Fibroblast of the aortic adventitia (primary cell): Measurements from ENCODE around the gene HDAC10. TPM values are rescaled to one million over a fixed set of nuclear protein-coding genes. Genes with fewer than 3 reads are reported as not detected.

Experiments
- DNase-seq: peaks from one replicate; pipeline ENCODE4 v3.0.0-alpha.2; 2010; ENCODE audit warnings: low read depth
- H3K4me3 ChIP-seq: 2 replicates; pipeline ENCODE4 v1.5.1; 2011; ENCODE audit warnings: low read depth, mild to moderate bottlenecking, control low read depth, low read length, moderate library complexity
- total RNA-seq: library from RNA; depleted of rRNA; stranded (reverse); fragments of >200 nt; gene quantifications from 2 replicates; pipeline ENCODE4 v1.2.3, GENCODE V29; 2012; ENCODE audit warnings: low replicate concordance
- TF ChIP-seq, protein P1 (sequence below): IDR thresholded peaks from 2 replicates; pipeline ENCODE4 v1.5.1; 2011; ENCODE audit warnings: mild to moderate bottlenecking, low read length, control low read depth, inconsistent platforms; ENCODE audit not compliant: insufficient read depth

Gene HDAC10
- total RNA-seq, 1 donor = 15.4 TPM

DNA sequence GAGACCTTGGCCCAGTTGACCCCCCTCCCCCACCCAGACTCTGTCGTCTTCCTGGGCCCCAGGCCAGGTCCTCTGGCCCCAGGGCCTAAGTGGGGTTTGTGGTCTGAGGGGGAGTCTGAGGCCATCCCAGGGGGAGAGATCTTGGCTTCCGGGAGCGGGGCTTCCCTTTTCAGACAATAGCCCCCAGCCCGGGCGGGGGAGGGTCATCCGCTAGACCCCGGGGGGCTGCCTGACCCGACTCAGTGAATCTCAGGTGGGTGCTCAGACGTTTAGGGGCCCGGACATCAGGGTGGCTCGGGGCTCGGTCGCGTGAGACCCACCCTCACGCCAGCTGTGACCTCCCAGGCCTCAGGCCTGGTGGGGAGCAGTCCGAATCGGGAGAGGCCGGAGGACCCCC lies 18.5 kb upstream of the HDAC10 start:
- H3K4me3 ChIP-seq = peak overlapping the region; percentile 64
- no peak for DNase-seq
- TF ChIP-seq, protein P1, sequence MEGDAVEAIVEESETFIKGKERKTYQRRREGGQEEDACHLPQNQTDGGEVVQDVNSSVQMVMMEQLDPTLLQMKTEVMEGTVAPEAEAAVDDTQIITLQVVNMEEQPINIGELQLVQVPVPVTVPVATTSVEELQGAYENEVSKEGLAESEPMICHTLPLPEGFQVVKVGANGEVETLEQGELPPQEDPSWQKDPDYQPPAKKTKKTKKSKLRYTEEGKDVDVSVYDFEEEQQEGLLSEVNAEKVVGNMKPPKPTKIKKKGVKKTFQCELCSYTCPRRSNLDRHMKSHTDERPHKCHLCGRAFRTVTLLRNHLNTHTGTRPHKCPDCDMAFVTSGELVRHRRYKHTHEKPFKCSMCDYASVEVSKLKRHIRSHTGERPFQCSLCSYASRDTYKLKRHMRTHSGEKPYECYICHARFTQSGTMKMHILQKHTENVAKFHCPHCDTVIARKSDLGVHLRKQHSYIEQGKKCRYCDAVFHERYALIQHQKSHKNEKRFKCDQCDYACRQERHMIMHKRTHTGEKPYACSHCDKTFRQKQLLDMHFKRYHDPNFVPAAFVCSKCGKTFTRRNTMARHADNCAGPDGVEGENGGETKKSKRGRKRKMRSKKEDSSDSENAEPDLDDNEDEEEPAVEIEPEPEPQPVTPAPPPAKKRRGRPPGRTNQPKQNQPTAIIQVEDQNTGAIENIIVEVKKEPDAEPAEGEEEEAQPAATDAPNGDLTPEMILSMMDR = no peak

DNA sequence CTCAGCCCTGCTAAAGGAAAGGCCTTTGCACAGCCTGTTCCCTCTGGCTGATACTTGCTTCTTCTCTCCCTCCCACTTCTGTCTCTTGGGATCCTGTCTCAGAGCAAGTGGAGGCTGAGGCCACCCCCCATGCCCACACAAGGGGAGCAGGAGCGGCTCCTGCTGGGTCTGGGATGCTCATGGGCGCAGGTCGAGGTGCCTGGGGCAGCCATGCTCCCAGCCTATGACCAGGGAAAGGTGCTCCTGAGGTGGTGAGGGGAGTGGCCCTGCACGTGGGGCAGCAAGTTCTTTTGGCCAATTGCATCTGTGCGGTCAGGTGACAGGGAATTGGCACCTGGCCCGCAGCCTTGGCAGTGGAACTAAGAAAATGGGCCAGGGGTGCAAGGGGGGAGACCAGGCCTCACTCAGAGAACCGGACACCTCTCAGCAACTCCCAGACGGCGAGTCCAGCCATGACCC lies 17.6 kb upstream of the HDAC10 start:
- TF ChIP-seq, protein P1 = no peak
- no peak overlapping the region for H3K4me3 ChIP-seq
- DNase-seq = no peak

DNA sequence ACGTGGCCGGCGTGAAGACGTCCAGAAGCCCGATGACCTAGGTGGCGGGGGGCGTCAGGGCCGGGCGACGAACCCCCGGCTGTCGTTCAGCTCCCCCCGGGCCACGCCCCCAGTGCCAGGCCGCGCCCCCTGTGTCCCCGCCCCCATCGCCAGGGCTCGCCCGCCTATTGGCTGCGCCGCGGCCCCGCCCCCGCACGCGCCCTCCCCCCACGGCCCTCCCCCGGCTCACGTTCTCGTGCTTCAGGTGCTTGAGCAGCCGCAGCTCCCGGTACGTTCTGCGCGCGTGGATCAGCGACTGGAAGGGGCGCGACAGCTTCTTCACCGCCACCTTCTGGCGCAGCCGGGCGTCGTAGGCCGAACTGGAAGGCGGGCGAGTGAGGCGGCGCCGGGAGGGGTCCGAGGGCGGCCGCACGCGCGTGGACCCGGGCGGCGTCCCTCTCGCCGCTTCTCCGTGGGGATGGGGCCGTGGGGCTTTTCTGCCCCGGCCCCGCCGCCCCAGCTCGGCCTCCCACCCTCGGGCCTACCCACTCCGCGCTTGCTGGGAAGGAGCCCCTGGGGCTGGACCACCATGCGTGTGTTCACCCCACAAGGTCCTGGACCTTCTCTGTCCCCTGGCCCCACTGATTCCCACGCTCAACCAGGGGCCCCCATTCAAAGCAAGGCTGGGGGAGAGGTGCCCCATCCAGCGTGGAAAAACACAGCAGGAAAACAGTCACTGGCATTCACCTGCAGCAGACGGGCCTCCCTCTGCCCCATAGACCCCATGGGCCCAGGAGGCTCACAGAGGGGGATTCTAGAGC lies 16.7 kb upstream of the HDAC10 start:
- DNase-seq = peak; percentile 43
- peak overlapping the region; percentile 62 for H3K4me3 ChIP-seq

DNA sequence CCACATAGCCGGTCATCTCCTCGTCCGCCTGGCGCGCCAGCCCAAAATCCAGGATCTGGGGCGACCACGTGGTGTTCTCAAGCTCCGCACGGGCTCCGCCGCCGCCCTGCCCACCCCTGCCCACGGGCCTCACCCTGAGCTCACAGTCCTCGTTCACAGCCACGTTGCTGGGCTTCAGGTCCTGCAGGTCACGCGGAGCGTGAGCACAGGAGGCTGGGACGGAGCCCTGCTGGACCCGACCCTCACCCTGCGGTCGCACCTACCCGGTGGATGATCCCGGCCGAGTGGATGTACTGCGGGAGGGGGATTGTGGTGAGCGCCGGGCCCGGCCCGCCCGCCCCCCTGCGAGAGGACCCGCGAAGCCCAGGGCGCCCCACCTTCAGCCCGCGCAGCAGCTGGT lies 15.9 kb upstream of the HDAC10 start:
- TF ChIP-seq, protein P1 = no peak
- no peak for DNase-seq
- H3K4me3 ChIP-seq = peak overlapping the region; percentile 47

More for the DNA sequence above, 16.7 kb upstream of the HDAC10 start:
- TF ChIP-seq, protein P1 = peak; percentile 18

DNA sequence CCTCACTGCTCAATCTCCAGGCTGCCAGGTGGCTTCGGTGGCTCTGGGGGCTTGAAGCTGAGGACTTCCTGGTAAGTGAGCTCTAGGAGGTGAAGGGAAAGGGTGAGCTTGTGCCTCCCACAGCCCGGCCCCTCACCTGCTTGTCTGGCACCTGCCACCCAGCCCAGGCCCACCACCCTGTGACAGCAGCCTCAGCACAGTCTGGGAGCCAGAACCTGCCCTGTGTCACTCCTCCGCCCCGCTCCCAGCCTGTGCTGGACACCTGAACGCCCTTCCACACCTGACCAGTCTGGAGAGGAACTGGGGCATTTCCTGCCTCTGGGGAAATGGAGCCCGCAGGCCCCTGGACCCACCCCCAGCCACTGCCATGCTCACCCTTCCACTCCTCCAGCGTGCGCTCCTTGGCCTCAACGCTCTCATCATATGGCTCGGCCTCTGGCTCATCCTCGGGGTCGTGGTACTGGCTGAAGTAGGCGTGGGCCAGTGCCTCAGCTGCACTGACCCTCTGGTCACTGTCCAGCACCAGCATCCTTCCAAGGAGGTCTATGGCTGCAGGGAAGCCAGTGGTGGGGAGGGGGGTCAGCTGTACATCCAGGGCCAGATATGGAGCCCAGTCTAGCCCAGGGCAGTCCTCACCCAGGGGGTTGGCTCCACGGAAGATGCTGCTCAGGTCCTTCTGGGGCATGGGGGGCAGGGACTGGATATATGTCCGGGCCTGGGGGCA lies 14.0 kb upstream of the HDAC10 start:
- TF ChIP-seq, protein P1 = no peak
- DNase-seq = no peak
- no peak overlapping the region for H3K4me3 ChIP-seq

DNA sequence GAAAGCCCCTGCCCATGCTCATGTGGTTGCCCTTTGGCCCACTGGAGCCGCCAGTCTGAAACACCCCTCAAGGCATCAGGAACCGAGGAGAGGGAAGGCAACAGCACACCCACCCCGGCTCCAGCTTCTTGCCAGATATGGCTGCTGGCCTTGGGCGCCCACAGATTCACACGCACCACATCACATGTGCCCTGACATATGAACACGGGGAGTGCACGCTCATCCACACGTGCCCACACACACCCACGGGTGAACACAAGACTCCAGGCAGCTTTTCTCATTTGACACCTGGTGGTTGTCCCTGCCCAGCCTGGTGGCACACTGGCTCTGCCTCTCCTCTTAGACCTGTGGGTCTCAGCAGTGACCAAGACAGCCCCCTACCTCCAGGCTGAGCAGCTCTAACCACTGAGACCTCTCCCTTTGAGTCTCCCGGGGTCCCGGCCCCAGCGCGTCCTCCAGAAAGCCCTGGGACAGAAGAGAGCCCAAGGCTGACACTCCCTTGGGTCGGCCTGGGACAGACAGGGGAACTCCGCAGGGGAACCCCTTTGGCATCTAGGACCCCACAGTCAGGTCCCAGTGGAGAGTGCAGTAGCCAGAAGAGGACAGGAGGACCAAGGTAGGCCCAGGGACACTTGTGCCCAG lies 13.2 kb upstream of the HDAC10 start:
- DNase-seq = no peak
- TF ChIP-seq, protein P1 = no peak
- H3K4me3 ChIP-seq = no peak overlapping the region
